Activated CD4-positive, alpha-beta T cell treated with anti-CD3 and anti-CD28 coated beads, Interleukin-2, amount 10 ng/mL, durations not matched to agents 24 days and 14 days (primary cell): ENCODE measurements around the gene INCENP. TPM values are rescaled to one million over a fixed set of nuclear protein-coding genes. Genes with fewer than 3 reads are reported as not detected.

Source experiments
- DNase-seq: peaks from one replicate; pipeline ENCODE4 v3.0.0; 2022
- H3K27ac Mint-ChIP-seq: one replicate; pipeline ENCODE4 v1.8.0; 2022; ENCODE audit warnings: mild to moderate bottlenecking, mixed read lengths
- H3K27me3 Mint-ChIP-seq: one replicate; pipeline ENCODE4 v1.8.0; 2022; ENCODE audit warnings: mixed read lengths
- H3K36me3 Mint-ChIP-seq: one replicate; pipeline ENCODE4 v1.8.0; 2022; ENCODE audit warnings: low read depth, mild to moderate bottlenecking, mixed read lengths
- H3K4me1 Mint-ChIP-seq: one replicate; pipeline ENCODE4 v1.8.0; 2021; ENCODE audit warnings: mixed read lengths
- H3K4me3 Mint-ChIP-seq: one replicate; pipeline ENCODE4 v1.8.0; 2022; ENCODE audit warnings: mild to moderate bottlenecking, moderate library complexity, mixed read lengths
- H3K9me3 Mint-ChIP-seq: one replicate; pipeline ENCODE4 v1.8.0; 2021; ENCODE audit warnings: mixed read lengths
- intact Hi-C: fragments of 100-400 bp; cut with micrococcal nuclease; formaldehyde crosslinking; loops from one replicate; pipeline ENCODE4 v1.15.1; 2023
- total RNA-seq: library from RNA; stranded (reverse); gene quantifications from 2 replicates; pipeline ENCODE4 v1.2.3, GENCODE V29; 2022

The INCENP gene
- total RNA-seq, 1 donor from 2014 or later: 102 TPM

DNA sequence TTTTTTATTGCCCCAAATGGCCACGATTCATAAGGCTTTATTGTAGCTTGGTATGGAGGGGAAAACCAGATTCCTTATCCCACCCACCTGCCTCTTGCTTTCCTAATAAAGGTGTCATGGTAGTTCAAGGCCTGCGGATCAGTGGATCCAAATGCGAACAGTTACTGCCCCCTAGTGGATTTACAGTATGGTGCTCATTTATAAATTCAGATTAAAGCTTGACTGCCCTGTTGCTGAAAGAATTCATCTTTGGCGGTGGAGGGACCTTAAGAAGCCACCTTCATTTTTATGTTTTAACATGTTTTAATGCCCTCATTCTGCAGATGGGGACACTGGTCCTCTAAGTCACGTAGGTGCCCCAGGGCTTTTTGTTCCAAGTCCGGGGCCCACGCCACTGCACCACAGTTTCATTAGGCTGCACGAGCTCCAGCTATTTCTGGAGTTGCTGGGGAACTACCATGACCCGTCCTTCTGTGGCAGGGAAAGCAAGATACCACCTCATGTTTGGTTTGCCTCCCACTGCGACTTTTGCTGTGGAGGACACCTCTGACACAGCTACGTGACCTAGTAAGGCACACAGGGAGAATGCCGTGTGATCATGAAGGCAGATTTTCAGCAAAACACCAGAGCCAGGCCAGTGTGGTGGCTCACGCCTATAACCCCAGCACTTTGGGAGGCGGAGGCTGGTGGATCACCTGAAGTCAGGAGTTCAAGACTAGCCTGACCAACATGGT is 15.6 kb upstream of the INCENP start:
- Mint-ChIP-seq H3K36me3 (no peaks in the 10 kb centered on the region), H3K9me3 (no peaks in the 10 kb centered on the region), H3K4me3 (no peak overlapping the region), H3K4me1 (peaks cover 18% of the 10 kb centered on the region), H3K27ac (no peak overlapping the region), H3K27me3 (peaks cover 7% of the 10 kb centered on the region)
- peak; percentile 83 for DNase-seq
- intact Hi-C loops: loop anchor here (1.0 to 5.0 kb wide), 5 partner anchors 161 to 361 kb away; no protein-coding TSS in a partner anchor

DNA sequence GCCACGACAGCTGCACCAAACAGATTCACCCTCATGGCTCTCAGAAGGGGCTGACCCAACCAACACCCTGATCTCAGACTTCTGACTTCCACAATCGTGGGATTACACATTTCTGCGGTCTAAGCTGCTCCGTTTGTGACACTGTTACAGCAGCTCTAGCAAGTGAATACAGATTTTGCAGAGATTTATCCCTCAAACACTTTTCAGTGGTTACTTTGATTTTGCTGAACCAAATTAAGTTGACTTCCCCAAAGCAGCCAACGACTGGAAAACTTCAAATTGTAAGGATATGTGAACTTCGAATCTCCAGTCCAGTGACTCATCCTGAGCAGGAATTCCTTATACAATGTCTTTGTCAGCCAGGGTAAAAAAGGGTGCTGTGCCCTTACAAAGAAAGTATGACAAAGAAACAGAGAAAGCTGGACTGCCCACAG is 14.8 kb upstream of the INCENP start:
- intact Hi-C loops: loop anchor here (1.0 to 5.0 kb wide), 5 partner anchors 162 to 362 kb away; no protein-coding TSS in a partner anchor
- Mint-ChIP-seq H3K9me3 (no peaks in the 10 kb centered on the region), H3K27me3 (peaks cover 7% of the 10 kb centered on the region), H3K36me3 (no peaks in the 10 kb centered on the region), H3K4me1 (peaks cover 18% of the 10 kb centered on the region), H3K27ac (no peak overlapping the region), H3K4me3 (no peak overlapping the region)
- no peak for DNase-seq

DNA sequence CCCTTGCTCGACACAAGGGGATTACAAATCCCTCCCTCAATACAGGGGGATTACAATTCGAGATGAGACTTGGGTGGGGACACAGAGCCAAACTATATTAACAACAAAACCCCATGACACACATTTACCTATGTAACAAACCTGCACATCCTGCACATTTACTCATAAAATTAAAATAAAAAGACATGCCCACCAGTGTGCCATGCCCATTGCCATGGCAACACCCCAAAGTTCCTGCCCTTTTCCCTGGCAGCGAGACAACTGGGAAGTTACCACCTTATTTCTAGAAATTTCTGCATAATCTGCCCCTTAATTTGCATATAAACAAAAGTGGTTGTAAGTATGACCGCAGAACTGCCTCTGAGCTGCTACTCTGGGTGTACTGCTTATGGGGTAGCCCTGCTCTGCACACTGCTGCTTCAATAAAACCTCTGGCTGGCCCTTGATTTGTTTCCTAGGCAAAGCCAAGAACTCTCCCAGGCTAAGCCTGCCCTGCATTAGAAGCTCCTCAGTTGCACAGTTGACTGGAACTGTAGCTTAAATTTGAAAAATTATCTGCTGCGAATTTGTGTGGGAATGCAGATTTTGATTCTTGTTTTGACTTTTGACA is 8.6 kb upstream of the INCENP start:
- intact Hi-C loops: no loop called here
- no peak for DNase-seq
- Mint-ChIP-seq H3K27me3 (peaks cover 11% of the 10 kb centered on the region), H3K27ac (no peak overlapping the region), H3K36me3 (no peaks in the 10 kb centered on the region), H3K4me1 (no peaks in the 10 kb centered on the region), H3K9me3 (peaks cover 10% of the 10 kb centered on the region), H3K4me3 (no peak overlapping the region)

DNA sequence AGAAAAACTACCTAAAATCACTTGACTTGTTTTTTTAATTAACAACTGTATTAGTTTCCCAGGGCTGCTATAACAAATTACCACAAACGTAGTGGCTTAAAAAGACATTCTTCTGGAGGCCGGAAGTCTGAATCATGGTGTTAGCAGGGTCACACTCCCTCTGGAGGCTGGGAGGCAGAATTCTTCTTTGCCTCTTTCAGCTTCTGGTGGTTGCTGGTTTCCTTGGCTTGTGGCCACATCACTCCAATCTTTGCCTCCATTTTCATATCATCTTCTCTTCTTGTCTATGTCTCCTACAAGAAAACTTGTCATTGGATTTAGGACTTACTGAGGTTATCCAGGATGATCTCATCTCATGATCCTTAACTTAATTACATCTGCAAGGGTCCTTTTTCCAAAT is 7.4 kb upstream of the INCENP start:
- Mint-ChIP-seq H3K27me3 (peaks cover 11% of the 10 kb centered on the region), H3K36me3 (no peaks in the 10 kb centered on the region), H3K27ac (no peak overlapping the region), H3K9me3 (peaks cover 10% of the 10 kb centered on the region), H3K4me1 (no peaks in the 10 kb centered on the region), H3K4me3 (no peak overlapping the region)
- intact Hi-C loops: no loop called here
- DNase-seq: no peak

DNA sequence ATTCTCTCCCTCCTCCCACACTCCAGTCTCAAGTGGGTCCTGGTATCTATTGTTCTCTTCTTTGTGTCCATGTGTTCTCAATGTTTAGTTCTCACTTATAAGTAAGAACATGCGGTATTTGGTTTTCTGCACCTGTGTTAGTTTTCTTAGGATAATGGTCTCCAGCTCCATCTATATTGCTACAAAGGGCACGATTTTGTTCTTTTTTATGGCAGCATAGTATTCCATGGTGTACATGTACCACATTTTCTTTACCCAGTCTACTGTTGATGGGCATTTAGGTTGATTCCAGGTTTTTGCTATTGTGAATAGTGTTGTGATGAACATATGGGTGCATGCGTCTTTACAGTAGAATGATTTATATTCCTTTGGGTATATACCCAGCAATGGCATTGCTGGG is 4.2 kb upstream of the INCENP start:
- intact Hi-C loops: no loop called here
- Mint-ChIP-seq H3K4me3 (no peak overlapping the region), H3K9me3 (peaks cover 10% of the 10 kb centered on the region), H3K27me3 (peaks cover 14% of the 10 kb centered on the region), H3K27ac (no peak overlapping the region), H3K36me3 (peaks cover 2% of the 10 kb centered on the region), H3K4me1 (peaks cover 10% of the 10 kb centered on the region)
- DNase-seq: no peak

DNA sequence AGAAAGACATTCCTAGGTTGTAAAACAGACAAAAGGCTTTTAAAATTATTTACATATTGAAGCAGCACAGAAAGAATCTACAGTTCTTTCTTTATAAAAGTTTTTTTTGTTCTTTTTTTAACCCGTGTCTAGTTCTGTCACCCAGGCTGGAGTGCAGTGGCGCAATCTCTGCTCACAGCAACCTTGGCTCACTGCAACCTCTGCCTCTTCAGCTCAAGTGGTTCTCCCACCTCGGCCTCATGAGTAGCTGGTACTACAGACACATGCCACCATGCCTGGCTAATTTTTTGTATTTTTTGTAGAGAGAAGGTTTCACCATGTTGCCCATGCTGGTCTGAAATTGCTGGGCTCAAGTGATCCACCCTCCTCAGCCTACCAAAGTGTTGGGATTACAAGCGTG is 3.8 kb upstream of the INCENP start:
- peaks cover 3% of the 10 kb centered on the region for H3K36me3 Mint-ChIP-seq
- no peak for DNase-seq
- no peak overlapping the region for H3K4me3 Mint-ChIP-seq
- H3K27ac Mint-ChIP-seq: no peak overlapping the region
- intact Hi-C loops: loop anchor here (5.0 kb wide), 3 partner anchors 153 to 423 kb away; partner anchors contain the start of gene FTH1
- peaks cover 10% of the 10 kb centered on the region for H3K9me3 Mint-ChIP-seq
- H3K27me3 Mint-ChIP-seq: peaks cover 10% of the 10 kb centered on the region
- H3K4me1 Mint-ChIP-seq: peaks cover 13% of the 10 kb centered on the region

DNA sequence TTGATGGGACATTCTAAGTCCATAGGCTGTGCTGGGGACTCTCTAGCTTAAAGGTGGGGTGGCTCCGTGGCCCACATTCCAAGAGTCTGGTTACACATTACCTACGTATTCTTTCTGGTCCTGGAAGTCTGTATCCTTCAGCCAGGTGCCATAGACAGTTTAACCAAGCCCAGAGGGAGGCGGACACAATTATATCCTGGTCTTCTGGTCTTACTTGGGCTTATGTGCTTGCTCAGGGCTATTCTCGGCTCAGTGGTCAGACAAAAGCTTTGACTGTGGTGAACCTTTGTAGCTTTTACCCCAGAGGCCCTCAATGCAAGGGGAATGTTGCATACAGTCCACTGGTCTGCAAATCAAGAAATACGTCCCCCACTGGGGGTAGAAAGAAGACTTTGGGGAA is 3.4 kb upstream of the INCENP start:
- intact Hi-C loops: loop anchor here (5.0 kb wide), 3 partner anchors 153 to 423 kb away; partner anchors contain the start of gene FTH1
- Mint-ChIP-seq H3K36me3 (peaks cover 4% of the 10 kb centered on the region), H3K27me3 (peaks cover 9% of the 10 kb centered on the region), H3K27ac (no peak overlapping the region), H3K9me3 (peaks cover 10% of the 10 kb centered on the region), H3K4me3 (no peak overlapping the region), H3K4me1 (peaks cover 16% of the 10 kb centered on the region)
- DNase-seq: no peak

DNA sequence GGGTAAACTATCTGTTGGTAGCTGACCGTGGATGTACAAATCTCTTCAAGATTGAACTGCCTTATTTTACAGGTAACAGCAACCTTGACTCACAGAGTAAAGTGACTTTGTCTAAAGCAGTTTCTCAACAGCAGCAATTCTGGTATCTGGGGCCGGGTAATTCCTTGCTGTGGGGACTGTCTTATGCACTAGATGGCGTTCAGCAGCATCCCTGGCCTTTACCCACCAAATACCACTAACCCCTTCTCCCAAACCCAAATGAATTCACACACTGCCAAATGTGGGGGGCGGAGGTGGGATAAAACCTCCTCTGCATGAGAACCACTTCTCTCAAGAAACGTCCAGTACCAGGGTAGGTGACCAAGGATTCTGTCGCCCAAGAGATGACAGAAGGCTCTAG is 1.7 kb upstream of the INCENP start:
- H3K27me3 Mint-ChIP-seq: peaks cover 6% of the 10 kb centered on the region
- intact Hi-C loops: loop anchor here (5.0 kb wide), 3 partner anchors 155 to 425 kb away; partner anchors contain the start of gene FTH1
- DNase-seq: no peak

DNA sequence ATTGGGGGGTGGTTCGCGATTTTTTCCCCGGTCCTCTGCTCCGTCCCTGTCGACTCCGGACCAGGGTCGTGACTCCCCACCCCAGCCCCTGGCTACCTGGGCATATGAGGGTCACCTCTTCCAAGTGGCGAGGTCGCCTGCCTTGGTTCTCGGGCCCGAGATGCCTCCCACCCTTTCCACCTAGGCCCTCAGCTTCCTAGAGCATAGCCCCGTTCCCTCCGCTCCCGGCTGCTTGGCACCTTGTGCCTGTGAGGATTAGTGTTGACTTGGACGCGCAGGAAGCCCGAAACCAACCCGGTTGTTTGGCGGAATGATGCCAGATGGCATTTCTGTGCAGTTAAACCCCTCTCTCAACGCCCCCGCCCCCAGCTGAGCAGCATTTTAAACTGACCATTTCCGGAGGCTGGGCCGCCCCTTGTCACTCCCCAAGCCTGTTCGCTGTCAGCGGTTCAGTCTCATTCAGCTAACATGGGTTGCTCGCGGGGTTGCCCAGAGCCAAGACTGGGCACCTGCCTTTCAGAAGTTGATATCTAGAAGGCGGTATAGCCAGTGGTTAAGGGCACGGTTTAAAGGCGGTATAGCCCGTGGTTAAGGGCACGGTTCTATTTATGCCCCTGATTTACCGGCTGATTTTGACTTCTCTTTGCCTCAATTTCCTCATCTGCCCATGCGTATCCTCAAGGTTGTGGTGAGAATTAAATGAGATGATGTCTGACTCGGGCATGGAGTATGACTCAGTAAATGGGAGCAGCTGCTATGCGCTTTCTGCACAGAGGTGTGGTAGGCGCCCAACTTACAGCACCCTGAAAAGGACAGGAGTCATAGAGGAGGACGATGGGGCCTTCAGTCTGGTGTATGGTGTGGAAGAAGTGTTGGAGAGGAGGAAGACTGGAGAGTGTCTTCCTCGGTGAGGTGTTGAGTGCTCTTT is 639 bp downstream of the INCENP start:
- intact Hi-C loops: loop anchor here (5.0 kb wide), 3 partner anchors 157 to 427 kb away; partner anchors contain the start of gene FTH1
- peaks cover 3% of the 10 kb centered on the region for H3K27me3 Mint-ChIP-seq

More for the DNA sequence above, 1.7 kb upstream of the INCENP start:
- Mint-ChIP-seq H3K4me1 (peaks cover 27% of the 10 kb centered on the region), H3K9me3 (no peaks in the 10 kb centered on the region), H3K36me3 (peaks cover 6% of the 10 kb centered on the region), H3K4me3 (no peak overlapping the region), H3K27ac (no peak overlapping the region)

DNA sequence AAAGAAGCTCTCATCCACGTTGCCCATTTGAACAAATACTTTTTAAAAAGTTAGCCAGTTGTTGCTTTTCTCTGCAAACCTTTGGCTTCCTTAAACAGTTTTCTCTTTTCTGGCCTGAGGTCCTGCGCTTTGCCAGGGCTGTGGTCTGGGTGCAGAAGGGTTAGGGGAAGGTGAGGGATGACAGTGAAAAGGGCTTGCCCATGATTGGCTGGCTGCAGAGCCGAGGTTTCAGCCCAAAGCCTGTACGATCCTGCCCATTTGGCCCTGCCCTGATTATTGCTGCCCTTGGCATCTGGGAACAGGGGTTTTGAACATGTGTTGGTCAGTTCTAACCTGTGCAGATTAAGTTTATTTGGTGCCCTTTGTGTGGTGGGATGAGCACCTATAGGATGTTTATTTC is 1.5 kb downstream of the INCENP start:
- DNase-seq: no peak
- intact Hi-C loops: no loop called here
- Mint-ChIP-seq H3K4me1 (peaks cover 32% of the 10 kb centered on the region), H3K9me3 (no peaks in the 10 kb centered on the region), H3K4me3 (peak overlapping the region; percentile 88), H3K27me3 (peaks cover 3% of the 10 kb centered on the region), H3K27ac (peak overlapping the region; percentile 12), H3K36me3 (peaks cover 25% of the 10 kb centered on the region)

More for the DNA sequence above, 639 bp downstream of the INCENP start:
- Mint-ChIP-seq H3K36me3 (peaks cover 21% of the 10 kb centered on the region), H3K4me1 (peaks cover 32% of the 10 kb centered on the region), H3K4me3 (peak overlapping the region; percentile 88), H3K27ac (peak overlapping the region; percentile 81), H3K9me3 (no peaks in the 10 kb centered on the region)
- peak; percentile 83 for DNase-seq

DNA sequence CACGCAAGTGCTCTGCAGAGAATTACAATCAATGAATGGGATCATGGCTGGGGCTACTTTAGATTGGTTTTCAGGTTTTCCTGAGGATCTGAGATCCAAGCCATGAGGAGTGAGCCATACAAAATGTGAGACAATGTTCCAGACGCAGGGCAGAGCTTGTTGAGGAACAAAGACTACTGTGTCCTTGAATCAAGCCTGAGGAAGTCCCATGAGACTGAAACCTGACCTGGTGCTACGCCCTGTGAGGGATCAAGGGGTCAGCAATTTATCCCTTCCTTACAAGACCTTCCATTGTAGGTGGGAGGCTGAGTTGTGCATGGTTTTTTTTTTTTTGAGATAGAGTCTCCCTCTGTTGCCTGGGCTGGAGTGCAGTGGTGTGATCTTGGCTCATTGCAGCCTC is 2.1 kb downstream of the INCENP start:
- Mint-ChIP-seq H3K4me1 (peaks cover 32% of the 10 kb centered on the region), H3K36me3 (peaks cover 31% of the 10 kb centered on the region), H3K4me3 (peak overlapping the region; percentile 88), H3K27ac (peak overlapping the region; percentile 12), H3K27me3 (peaks cover 3% of the 10 kb centered on the region), H3K9me3 (no peaks in the 10 kb centered on the region)
- intact Hi-C loops: no loop called here
- DNase-seq: no peak

DNA sequence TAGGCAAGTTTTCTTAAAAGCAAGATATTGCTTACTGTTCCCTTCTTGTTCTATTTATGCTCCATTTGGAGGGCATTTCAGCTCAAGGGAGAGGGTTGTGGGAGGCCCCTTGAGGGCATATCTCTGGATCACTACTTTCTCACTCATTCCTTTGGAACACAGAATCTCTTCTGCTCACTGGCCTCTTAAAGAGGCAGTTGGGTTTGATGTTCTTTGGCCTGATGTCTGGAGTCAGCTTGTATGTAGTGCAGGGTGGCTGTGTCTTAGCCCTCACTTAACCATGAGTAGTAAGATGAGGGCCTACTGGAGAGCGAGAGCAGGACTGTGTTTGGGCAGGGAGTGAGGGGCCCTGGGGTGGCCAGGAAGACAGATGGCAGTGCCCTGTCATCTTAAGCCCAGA is 3.6 kb downstream of the INCENP start:
- Mint-ChIP-seq H3K4me3 (no peak overlapping the region), H3K36me3 (peaks cover 40% of the 10 kb centered on the region), H3K9me3 (no peaks in the 10 kb centered on the region), H3K27ac (peak overlapping the region; percentile 73), H3K27me3 (no peaks in the 10 kb centered on the region), H3K4me1 (peaks cover 39% of the 10 kb centered on the region)
- intact Hi-C loops: no loop called here
- DNase-seq: no peak

DNA sequence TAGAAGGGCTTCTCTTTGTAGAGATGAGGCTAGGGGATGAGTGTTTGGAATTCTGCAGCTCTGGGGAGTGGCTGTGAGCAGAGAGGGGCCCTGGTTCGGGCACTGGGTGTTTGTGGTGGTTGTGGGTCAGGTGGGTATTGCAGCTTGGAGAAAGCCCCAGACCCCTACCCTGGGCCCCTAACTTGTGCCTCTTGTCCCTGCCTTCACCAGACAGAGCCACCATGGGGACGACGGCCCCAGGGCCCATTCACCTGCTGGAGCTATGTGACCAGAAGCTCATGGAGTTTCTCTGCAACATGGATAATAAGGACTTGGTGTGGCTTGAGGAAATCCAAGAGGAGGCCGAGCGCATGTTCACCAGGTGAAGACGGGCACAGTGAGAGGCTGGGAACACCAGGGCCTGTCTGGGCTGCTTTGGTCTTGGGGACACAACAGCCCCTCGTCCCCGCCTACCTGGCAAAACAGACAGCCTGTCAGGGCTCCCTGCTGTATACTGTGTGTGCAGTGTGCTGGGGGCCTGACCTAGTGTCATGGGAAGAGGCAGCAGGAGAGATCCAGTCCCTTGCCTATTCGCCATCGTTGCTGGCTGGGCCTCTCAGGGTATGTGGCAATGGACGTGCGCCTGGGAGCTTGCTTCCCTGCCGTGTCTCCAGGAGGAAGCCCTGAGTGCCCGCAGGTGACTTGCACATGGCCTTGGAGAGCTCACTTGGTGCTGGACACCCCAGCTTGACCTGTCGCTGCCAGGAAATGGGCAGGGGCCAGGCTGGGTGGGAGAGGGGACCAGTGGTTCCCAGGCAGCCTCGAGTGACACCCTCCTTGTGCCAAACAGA is 4.3 kb downstream of the INCENP start:
- Mint-ChIP-seq H3K4me3 (no peak overlapping the region), H3K27me3 (no peaks in the 10 kb centered on the region), H3K4me1 (peaks cover 39% of the 10 kb centered on the region), H3K27ac (no peak overlapping the region), H3K9me3 (no peaks in the 10 kb centered on the region), H3K36me3 (peaks cover 44% of the 10 kb centered on the region)
- DNase-seq: no peak
- intact Hi-C loops: no loop called here
